Activated T-cell treated with anti-CD3 and anti-CD28 coated beads for 1 hour (primary cell): ENCODE data around the gene ECE1.

ENCODE experiments used
- DNase-seq: peaks from one replicate; pipeline ENCODE4 v3.0.0-alpha.2; 2020; ENCODE audit warnings: low read depth

Gene ECE1

DNA sequence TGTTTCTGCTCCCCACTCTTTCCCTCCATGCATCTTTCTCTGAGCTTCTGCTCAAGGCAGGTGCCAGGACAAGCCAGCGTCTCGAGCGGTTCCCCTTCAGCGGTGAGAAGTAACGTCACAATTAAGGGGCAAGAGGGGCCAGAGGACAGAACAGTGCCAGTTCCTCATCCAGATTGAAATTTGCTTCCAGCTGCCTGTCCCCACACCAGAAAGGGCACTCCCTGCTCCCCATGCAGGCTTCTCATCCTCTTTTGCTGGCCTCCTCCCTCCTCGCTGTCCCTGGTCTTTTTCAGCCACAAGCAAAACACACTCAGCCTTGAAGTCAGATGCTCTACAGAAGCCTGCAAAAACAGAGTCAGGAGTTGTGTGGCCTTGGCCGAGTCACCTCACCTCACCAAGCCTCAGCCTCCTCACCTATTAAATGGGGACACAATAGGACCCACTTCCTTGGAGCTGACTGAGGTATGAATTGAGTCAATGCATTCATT lies 35.0 kb upstream of the ECE1 start:
- no peak for DNase-seq

DNA sequence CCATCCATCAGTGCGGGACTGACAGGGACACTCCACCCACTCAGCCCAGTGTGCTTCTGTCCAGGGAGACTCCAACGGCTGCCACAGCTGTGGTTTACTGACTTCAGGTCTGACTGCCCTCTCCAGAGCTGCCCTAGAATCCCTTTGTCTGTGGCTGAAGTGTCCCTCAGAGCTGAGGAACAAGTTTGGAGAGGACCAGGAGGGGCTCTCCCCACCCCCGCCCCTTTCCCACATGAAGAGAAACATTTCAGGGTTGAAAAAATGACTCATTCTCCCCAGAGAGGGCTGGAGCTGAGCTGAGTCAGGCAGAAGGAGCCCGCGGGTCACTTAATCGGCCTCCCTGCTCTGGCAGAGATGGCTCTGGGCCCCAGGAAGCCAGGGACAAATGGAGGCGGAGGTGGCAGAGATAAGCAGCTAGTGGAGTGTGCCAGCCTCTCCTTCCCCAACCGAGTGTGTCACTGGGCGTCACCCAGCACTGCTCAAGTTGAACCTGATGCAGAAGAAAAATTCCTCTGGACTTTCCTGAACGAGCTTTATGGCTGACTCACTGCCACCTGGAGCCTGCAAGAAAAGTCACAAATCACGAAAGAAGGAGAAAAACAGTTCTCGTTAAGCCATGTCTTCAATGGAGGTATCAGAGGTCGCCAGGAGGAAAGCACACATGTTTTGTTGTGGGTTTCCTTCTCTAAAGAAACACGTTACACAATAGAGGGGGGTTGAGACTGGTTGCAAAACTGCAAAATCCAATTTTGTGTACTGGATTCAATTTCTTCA lies 34.3 kb upstream of the ECE1 start:
- peak; percentile 41 for DNase-seq

DNA sequence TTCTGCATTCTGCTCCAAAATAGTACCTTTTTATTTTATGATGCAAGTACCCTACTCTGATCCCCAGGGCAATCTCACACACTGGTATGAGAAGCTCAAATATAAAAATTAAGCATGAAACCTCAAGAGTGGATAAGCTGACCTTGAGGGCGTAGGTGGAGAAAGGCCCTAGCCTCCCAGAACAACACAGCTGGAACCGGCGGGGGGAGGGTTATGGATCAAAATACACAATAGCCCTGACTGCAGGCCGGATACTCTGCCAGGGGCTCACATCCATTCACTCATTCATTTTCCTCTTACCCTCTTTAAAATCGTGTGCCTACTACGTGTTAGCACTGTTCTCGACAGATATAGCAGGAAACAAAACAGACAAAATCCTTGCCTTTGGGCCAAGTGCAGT lies 32.8 kb upstream of the ECE1 start:
- DNase-seq: no peak

DNA sequence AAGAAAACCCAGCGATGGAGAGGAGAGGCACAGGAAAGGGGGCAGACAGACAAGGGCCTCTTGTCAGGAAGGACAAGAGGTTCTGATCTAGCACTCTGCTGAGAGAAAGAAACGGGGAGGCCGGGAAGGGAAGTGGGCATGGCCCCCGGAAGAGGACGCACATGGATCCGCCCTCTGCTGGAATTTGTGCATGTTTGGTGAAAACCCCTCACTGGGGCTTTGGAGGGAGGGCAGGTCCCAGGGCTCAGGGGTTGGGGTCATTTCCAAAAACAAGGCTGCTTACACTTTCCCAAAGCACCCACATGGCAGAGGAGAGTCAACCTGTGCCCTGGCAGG lies 32.4 kb upstream of the ECE1 start:
- DNase-seq: no peak

DNA sequence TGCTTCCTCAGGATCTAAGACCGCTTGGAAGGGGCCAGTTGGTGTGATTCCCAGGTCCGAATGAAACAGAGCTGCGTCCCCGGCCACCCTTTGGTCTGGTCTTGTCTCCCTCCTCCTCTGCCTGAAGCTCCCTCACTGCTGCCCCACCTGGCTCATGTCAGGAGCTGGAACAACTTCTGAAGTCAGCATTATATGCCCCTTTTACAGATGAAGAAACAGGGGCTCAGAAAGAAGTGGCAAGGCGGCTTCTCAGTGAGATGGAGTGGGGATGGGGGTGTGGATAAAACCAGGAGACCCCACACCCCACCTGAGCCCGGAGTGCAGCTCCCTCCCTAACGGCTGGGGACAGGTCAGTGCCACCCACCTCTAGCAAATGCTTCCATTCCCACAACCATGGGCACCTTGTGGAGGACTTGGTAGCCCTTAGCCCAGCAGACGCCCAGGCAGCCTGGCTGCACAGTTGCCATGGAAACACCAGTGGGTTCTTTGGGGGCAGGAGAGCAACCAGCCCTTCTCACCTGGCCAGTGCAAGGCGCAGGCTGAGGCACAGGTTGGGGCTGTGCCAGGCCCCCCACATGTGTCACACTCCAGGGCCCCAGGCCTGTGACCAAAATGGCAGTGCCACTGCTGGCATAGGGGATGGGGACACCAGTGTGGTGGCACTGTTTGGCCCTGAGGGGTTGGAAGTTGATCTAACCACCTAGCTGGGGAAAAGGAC lies 31.9 kb upstream of the ECE1 start:
- DNase-seq: no peak

DNA sequence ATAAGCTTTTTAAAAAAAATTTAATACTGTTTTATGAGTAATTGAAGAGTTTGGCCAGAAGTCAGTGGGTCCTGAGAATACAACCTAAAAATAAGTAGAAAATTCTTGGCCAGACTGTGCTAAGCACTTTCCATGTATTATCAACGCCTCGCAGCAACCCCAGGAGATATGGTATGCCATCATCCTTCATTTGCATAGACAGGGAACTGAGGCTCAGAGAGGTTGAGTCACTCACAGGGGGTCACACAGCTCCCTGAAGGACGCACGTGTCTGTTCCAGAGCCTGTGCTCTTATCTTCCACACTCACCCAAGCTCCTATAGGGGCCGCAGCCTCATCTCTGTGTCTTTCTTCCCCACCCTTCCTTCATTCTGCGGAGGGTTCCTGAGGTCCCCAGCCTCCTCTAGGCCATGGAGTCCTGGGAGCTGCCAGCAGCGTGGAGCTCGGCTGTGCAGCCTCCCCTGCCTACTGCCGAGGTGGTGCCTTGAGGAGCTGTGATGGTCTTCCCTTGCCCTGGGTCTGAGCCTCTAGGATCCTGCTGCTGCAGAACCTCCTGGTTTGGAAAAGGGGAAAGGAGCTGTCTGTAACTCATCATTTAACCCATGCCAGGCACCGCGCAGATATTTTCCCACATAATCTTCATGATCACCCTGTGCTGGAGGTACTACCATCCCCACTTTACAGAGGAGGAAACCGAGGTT lies 30.3 kb upstream of the ECE1 start:
- DNase-seq: no peak

DNA sequence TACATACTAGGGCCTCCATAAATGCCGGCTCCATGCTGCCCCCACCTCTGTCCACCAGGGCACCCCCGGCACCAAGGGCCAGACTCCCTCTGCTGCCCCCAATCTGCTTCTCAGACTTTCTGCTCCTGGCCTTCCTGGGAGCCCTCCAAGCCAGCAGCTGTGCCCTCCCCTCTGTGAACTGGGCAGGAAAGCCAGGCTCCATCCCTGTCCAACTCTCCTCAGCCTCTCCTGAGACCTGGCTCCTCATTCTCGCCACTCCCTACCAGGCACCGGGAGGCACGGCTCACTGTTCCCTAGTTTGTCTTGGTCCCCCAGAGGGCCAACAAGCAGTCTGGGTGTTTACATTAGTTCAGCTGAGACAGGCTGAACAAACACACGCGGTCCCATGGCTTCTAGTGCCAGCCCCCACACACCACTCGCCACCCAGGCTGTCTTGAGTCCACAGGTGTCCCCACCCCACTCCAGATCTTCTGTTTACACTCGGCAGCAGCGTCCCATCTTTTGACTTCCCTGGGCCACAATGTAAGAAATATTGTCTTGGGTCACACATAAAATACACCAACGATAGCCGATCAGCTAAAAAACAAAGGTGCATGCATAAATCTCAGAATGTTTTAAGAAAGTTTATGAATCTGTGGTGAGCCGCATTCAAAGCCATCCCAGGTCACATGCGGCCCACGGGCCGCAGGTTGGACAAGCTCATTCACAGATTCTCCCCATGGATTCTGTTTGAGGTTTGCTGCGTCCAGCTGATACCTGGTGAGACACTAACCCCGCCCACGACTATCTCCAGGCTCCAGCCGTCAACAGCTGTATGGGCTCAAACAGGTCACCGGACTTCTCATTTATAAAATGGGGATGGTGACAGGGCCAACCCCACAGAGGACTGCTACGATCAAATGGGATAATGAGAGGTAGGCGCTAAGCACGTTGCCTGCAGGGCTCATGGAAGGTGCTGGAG lies 29.5 kb upstream of the ECE1 start:
- DNase-seq: no peak

DNA sequence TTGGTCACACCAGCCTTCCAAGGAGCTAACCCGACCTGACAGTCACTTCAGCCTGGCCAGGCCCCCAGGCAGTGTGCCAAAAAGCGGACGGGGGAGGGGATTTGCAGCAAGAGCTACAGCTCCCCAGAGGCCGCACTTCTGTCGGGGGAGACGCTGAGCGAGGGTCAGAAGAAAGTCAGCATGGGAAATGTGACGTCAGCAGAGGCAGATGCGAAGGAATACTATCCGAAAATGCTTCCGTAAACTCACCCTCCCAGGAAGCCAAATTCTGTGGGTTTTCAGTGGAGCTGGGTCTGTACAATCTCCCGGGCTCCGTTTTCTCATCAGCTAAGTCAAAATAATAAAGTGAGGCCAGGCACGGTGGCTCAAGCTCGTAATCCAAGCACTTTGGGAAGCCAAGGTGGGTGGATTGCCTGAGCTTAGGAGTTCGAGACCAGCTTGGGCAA lies 28.5 kb upstream of the ECE1 start:
- no peak for DNase-seq

DNA sequence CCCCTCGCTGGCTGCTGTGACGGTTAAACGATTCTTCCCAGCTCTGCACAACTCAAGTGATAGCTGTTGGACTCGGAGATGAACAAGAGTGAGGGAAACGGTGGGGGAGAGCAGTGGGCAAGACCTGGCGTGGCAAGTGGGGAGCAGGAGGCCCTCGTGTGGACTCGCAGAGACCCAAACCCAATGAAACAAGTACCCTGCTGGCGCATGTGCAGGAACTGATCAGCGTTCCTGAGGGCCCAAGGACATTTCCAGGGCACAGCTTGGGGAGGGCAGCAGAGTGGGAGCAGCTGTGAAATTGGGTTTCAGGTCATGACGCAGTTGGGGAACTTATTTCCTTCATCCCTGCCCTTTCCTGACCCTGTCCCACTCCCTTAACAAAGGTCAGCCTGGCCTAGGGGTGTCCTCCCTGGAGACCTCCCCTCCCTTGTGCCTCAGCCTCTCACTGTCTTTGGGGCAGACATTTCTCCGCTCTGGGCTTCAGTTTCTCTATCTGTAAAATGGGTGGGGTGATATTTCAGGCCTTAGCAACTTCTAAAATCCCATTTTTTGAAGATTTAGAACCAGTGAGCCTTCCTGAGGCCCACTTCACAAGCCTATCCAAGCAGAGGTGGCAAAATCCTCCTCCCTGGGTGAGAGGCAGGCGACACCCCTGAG lies 27.9 kb upstream of the ECE1 start:
- no peak for DNase-seq

DNA sequence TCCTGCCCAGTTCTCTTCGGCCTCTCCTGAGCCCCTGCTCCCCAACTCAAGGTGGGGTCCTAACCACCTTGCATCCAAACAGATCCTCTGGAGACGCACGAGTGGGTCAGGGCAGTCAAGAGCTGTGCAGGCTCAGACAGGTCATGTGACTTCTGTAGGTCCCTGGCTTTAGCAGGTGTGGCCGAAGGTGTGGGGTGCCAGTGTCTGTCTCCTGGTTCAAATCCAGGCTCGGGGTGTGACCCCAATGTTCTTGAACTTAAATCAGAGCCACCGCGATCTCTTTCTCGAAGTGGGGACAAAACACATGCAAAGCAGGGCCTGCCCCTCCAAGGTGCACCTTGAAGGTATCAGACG lies 27.4 kb upstream of the ECE1 start:
- no peak for DNase-seq

DNA sequence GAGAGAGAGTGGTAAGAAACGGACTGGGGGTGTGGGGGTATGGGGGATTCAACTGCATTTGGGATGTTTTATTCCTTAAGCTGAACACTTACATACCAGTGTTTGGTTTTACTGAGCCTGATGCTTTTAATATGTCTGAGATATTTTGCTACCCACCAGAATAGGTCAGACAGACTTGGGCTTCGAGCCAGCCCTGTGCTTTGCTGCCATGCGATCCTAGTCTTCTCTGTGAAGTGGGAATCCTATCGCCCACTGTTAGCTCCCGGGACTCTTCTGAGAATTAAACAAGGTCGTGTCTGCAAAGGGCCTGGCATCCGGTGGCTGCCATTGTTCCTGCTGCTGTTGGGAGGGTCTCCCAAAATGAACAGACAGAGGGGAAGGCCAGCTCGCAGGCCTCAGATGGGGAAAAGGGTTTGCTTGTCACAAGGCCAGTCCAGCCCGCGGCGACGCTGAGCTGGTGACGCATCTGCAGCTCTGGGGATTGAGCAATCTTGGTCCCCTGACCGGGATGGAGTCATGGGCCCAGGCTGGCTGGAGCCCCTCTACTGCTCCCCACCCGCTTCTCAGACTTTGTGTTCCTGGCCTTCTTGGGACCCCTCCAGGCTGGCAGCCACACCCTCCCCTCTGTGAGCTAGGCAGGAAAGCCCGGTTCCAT lies 26.9 kb upstream of the ECE1 start:
- no peak for DNase-seq

DNA sequence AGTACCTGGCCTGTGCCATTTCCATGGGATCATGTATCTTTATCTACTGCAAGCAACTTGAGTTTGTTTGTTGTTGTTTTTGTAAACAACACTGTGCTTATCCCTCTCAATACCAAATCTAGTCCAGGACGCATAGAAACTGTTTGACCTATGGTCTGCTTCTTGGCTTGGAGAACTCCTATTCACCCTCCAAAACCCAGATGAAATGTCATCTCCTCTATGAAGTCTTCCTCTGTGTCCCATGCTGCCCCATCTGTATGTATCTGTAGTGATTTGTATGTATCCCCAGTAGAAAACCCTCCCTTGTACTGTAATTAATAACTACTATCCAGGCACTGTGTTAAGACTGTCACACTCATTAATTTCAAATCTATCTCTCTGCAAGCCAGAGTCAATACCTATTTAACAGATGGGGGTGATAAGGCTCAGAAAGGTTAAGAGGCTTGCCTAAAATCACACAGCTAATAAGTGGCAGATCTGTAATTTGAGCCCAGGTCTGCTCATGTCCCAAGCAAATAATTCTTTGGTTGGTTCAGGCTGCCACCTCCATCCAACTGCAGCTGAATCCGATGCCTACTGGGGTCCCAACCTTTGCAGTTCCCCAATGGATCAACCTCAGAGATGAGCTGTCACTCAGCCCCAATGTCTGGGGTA lies 24.6 kb upstream of the ECE1 start:
- no peak for DNase-seq

DNA sequence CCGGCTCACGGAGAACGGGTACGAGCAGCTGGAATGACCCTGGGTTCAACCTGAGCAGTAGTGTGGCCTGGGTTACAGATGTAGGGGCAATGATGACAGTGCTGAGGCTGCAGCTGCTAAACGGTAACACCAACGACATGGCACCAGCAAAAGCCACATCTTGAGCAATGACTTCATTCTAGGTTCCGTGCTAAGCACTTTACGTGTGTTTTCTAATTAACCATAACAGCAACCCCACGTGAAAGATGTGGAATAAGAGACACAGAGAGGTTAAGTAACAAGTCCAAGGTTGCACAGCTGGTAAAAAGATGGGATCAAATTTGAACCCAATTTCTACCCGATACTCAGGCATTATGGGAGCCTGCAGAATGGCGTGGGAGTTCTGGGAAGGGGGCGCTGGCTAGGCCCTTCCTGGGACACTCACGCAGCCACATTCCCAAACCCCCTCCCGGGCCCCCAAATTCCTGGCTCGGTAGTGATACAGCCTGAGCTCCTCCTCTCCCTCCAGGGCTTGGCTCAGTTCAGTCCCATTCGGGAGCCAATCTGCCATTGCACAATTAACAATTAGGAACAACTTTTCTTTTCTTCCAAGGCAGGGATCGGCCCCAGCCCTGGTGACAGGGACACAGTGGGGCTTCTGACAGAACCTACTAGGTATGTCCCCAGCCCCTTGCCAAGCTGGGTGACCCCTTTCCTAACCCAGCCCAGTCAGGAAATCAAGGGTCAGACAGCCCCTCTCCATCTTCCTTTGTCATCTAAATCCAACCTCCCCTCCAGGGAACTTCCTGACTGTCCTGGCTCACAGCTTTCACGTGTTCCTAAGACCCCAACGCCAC lies 23.8 kb upstream of the ECE1 start:
- DNase-seq: no peak

DNA sequence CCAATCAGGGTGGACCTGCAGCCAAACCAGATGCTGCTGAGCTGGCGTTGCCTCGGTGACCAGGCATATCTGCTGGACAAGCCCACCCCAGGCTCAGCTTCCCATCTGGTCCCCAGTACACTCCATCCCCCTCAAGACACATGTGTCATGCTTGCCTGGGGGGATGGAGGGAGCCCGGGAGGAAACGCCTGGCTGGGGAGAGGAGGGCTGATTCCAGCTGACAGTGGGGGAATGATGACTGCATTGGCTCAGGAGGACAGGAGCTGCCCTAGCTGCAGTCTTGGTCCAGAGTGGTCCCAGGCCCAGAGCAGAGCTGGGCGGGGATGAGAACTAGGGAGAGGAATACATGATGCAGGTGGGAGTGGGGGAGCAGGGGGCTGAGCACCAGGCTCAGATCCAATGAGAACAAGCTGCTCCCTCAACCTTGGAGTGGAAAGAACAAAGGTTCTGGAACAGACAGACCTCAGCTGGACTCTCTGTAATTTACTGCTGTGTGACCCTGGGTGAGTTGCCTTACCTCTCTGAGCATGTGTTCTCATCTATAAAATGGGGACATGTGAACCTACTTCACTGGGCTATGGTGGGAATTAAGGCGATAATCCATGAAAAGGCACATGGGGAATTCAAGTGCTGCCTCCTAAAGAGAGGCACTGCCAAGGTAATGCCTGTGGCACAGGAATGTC lies 23.1 kb upstream of the ECE1 start:
- DNase-seq: no peak

DNA sequence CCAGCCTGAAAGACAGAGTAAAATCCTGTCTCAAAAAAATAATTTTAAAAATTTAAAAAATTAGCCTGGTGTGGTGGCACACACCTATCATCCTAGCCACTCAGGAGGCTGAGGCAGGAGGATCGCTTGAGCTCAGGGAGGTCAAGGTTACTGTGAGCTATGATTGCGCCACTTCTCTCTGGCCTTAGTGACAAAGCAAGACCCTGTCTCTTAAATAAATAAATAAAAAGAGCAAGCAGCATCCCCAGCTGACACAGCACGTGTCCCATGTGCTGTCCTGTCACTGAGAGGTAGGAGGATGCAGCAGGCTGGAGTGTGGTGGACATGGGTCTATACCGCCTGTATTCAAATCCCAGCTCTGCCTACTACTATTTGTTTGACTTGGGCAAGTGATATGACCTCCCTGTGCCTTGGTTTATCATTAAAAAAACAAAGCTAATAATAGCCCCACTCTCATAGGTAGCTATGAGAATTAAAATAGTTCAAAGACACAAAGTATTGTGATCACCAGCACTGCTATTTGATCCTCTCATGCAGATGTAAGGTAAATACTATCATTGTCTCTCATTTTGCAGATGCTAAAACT lies 22.2 kb upstream of the ECE1 start:
- DNase-seq: no peak

DNA sequence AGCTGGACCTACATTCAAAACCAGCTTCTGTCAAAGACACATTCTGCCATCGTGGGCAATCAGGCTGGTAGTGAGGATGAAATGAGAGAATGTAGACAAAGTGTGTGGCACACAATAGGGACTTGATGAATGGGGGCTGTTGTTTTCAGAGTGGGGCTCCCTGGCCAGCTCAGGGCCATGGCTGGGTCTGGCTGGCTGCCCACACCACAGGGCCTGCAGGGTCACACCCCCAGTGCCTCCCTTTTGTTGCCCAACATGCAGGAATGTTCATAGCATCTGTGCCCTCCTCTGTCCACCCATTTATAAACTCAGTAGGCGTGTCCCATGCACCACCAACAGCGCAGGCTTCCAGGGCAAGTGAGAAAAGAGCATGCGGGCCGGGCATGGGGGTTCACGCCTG lies 20.8 kb upstream of the ECE1 start:
- DNase-seq: no peak

DNA sequence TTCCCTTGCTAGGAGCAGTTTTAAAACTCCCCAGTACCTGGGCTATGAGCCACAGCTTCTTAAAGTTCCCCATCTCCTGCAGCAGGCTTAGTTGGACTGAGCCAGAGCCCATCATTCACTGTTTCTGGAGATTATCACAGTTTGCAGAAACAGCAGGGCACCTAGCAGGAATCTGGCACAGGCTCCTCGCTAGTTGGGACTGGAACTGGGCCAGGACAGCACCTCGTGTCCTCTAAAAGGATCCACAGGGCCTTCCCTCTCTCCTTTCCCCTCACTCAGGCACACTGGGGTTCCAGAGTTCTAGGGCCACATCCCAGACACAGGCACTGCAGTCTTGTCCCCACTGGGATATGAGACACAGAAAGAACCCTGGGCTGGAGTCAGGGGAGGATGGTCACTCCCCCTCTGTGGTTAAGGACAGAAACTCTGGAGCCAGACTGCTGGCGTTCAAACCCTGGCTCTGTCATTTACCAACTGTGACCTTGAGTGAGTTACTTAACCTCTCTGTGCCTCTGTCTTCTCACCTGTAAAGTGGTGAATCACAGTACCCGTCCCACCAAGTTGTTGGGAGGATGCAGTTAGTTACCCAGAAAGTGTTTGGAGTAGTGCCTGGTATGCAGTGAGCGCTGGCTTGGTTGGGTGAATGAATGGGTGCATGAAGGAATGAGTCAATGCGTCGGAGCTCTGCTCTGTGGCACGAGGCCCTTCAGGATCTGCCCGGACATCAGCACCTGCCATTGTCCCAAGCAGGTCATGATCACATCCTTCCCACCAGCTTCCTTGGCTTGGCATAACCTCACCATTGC lies 18.8 kb upstream of the ECE1 start:
- no peak for DNase-seq

DNA sequence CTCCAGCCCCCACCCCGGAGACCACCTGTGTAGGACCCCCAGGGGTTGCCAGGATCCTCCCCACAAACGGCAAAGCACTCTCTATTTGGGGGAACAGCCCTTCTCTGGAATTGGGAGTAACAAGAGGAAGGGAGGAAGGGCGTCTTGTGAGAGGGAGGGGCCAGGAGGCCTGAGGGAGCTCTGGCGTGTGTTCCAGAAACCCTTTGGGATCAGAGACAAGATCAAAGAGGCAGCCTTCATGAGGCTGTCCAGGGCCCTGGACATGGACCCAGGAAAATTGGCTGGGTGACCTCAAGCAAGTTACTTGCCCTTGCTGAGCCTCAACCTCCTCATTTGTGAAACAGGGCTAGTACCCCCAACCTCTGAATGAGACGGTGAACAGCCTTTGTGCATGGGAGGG lies 18.1 kb upstream of the ECE1 start:
- DNase-seq: no peak
